ENCODE measurements around the gene FRMD4A. TPM values are rescaled to one million over a fixed set of nuclear protein-coding genes. Genes with fewer than 3 reads are reported as not detected.

Gene FRMD4A
- total RNA-seq, 1 experiment from 2014 or later, result 19.6 TPM

GRCh38 chr10:13806419-13806818 lies 524.3 kb downstream of the FRMD4A start:
- Histone ChIP-seq H3K9me3 (ENCODE audit: control insufficient read depth, low read depth, low read length) (no peaks in the 10 kb centered on the region), H2BK20ac (ENCODE audit: low read depth, low read length, poor library complexity, severe bottlenecking) (no peak overlapping the region), H3T11ph (ENCODE audit: low read length) (no peak overlapping the region), H3K27ac (ENCODE audit: insufficient read length, low read depth, low read length) (no peak overlapping the region), H3K9ac (ENCODE audit: extremely low read depth, insufficient read length, low read length) (no peak overlapping the region), H3K79me2 (ENCODE audit: insufficient read depth, low read length) (no peaks in the 10 kb centered on the region), H3K23ac (ENCODE audit: insufficient read length, low read depth, low read length) (no peak overlapping the region), H4K5ac (ENCODE audit: insufficient read length, low read depth, low read length) (no peak overlapping the region), H3K4ac (ENCODE audit: low read depth, low read length) (no peak overlapping the region), H3K56ac (ENCODE audit: insufficient read length, low read depth, low read length) (no peak overlapping the region), H3K18ac (ENCODE audit: insufficient read length, low read depth, low read length) (no peak overlapping the region), H2BK15ac (ENCODE audit: low read depth, low read length) (no peak overlapping the region), H2BK120ac (ENCODE audit: low read depth, low read length, poor library complexity, severe bottlenecking) (no peak overlapping the region), H2AK5ac (ENCODE audit: insufficient read length, low read length) (no peak overlapping the region), H4K20me1 (ENCODE audit: control insufficient read depth, insufficient read depth, insufficient read length) (no peaks in the 10 kb centered on the region), H4K8ac (replicated peaks; ENCODE audit: insufficient read length, low read depth, low read length) (no peak overlapping the region), H2BK5ac (ENCODE audit: insufficient read length, low read length) (no peak overlapping the region), H3K4me1 (ENCODE audit: insufficient read depth, low read length) (peaks cover 12% of the 10 kb centered on the region), H3K14ac (ENCODE audit: insufficient read depth, low read length) (no peak overlapping the region), H3K23me2 (ENCODE audit: insufficient read length, low read depth, low read length, poor library complexity, severe bottlenecking) (no peaks in the 10 kb centered on the region), H2AFZ (ENCODE audit: low read length) (no peak overlapping the region), H3K79me1 (ENCODE audit: insufficient read depth, low read depth, low read length, poor library complexity, severe bottlenecking) (no peaks in the 10 kb centered on the region), H3K4me2 (ENCODE audit: insufficient read depth, insufficient read length, low read length) (no peak overlapping the region), H4K91ac (ENCODE audit: insufficient read length, low read depth, low read length) (no peak overlapping the region), H2BK12ac (ENCODE audit: insufficient read length, low read depth, low read length) (no peak overlapping the region), H3K27me3 (ENCODE audit: insufficient read depth, low read length) (no peaks in the 10 kb centered on the region)
- H3K36me3 Mint-ChIP-seq (ENCODE audit: insufficient read depth in 1 of 3, low read depth in 3 of 3), result no peaks in the 10 kb centered on the region
- H3K9me3 Mint-ChIP-seq, result no peaks in the 10 kb centered on the region
- no CpG with 5 or more reads among the region's 3 CpGs for WGBS (ENCODE audit: extremely low coverage, insufficient read length, low lambda C conversion rate)
- peak overlapping the region in 1 of 3 experiments; percentile 18; a peak in 1 of 7 replicates for H3K27ac Mint-ChIP-seq
- no peak for DNase-seq
- peaks cover 29 to 31% of the 10 kb centered on the region in 2 experiments for H3K4me1 Mint-ChIP-seq
- H3K4me3 Mint-ChIP-seq, result no peak overlapping the region
- no peaks in the 10 kb centered on the region; the same call in 1 of the 2 replicates for H3K27me3 Mint-ChIP-seq (ENCODE audit: low read depth)
- TF ChIP-seq CTCF (conservative IDR thresholded peaks at IDR 0.05), result no peak

All from H9 (cell line).